NCI-H128 (cell line): Measurements from ENCODE around the gene TNNT3.

ENCODE experiments used
- DNase-seq: peaks from one replicate; lab custom pipeline; 2025; ENCODE audit not compliant: unreplicated experiment; lab: John Stamatoyannopoulos, UW

Gene TNNT3

GRCh38 chr11:1894759-1895158 is 24.7 kb upstream of the TNNT3 start:
- no peak for DNase-seq

- DNase-seq, result no peak
These were observed 23.0 kb upstream of the TNNT3 start for GRCh38 chr11:1896468-1896867.

DNA sequence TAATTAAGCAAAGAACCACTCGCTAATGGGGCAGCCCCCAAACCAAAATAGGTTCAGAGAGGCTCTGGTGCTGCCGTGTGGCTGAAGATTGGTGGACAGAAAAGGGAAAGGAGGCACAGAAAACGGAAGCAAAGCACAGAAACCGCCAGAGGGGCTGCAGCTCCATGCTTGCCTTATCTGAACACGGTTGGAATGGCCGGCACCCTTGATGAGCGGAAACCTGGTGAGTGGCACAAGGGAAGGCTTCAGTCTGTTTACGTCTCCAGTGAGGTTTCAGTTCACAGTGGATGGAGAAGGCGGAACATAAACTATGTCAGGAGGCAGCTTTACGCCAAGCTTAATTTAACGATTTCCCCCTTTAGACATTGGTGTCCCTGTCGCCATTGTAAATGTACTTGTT is 22.6 kb upstream of the TNNT3 start:
- DNase-seq, result no peak

- no peak for DNase-seq
These were observed 20.4 kb upstream of the TNNT3 start for GRCh38 chr11:1899090-1899489.

GRCh38 chr11:1899686-1900085 is 19.8 kb upstream of the TNNT3 start:
- DNase-seq, result no peak

- DNase-seq, result no peak
These were observed 13.3 kb upstream of the TNNT3 start for GRCh38 chr11:1906181-1906580.

- DNase-seq, result no peak
These were observed 12.7 kb upstream of the TNNT3 start for GRCh38 chr11:1906611-1907423.

- no peak for DNase-seq
These were observed 10.9 kb upstream of the TNNT3 start for GRCh38 chr11:1908618-1909017.

GRCh38 chr11:1909524-1909923 is 10.0 kb upstream of the TNNT3 start:
- DNase-seq, result no peak

DNA sequence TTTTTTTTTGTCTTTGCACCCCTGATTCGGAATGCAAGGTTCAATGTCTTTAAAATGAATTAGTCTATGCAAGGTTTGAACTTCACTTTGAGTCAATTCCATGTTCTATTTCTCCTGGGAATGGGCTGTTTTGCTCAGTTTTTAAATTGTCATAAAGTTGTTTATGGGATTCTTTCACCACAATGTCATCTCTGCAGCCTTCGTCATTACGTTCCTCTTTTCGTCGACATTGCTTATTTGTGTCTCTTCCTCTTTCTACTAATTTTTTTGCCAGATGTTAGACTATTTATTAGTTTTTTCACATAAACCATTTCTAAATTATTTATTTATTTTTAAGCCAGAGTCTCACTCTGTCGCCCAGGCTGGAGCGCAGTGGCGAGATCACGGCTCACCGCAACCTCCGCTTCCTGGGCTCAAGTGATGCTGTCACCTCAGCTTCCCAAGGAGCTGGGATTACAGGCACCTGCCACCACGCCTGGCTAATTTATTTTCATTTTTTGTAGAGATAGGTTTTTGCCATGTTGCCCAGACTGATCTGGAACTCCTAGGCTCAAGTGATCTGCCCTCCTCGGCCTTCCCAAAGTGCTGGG is 7.1 kb upstream of the TNNT3 start:
- DNase-seq, result no peak

GRCh38 chr11:1913271-1914060 is 6.0 kb upstream of the TNNT3 start:
- DNase-seq, result no peak

DNA sequence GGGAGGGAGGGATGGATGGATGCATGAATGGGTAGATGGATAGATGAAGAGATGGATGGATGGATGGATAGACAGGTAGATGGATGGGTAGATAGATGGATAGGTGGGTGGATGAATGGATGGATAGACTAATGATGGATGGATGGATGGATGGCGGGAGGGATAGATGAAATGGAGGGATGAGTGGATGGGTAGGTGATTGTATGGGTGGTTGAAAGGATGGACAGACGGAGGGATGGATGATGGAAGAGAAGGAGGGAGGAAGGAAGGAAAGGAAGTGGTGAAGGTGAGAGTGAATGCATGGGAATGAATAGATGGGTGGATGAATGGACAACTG is 3.7 kb upstream of the TNNT3 start:
- no peak for DNase-seq

DNA sequence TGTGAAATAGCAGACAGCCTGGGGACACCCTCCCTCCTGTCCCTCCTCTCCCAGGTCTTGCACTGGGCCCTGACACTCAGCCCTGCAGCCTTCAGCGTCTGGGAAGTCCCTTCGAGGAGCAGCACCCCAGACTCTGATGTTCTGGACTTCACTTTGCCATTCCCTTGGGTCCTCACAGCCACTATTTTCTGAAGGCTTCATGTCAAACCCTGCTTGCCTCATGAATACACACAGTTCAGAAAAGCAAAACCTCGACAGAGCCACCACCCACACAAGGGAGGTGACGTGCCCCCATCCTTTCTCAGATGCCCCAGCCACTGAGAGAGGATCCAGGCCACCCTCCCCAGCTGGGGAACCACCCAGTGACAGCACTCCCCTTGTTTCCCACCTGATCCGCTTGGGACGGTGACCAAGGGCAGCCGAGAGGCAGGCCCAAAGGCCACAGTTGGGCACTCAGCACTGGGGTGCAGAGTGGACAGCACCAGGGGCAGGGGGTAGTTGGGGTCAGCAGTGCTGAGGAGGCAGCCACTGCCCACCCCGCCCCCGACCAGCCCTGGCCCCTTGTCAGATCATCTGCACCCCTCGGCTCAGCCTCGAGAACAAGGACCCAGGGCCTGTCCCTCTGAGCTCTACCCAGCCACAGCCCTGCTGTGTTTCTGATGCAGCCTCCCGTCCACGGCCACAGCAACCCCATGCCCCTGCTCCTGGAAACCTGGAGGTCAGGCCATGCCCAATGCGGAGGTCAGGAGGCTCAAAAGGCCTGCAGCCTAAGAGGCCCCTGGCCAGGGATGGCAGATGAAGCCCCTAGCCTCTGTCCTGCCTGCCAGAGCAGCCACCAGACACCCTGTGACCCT is 3.1 kb upstream of the TNNT3 start:
- no peak for DNase-seq

DNA sequence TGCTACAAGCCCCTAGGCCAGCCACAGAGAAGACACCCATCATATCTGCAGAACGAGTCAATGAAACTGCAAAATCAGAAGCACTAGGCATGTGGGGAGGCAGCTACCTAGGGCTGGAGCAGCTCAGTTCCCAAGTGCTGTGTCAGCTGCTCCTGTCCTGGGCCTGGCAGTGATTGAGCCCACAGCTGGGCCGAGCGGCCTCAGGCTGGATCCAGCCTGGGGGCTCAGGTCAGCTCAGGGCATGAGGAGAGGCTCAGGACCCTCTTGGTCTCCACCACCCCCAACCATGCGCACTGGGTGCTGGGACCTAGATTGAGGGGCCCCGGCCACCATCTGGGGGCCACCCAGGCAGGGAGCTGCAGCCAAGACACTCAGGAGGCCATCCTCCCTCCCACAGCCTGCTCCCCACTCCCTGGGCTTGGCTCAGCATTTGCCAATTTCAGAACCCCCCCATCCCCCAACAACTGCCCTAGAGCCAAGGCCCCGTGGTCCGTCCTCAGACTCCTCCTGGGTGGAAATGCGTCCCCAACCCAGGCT is 2.4 kb upstream of the TNNT3 start:
- no peak for DNase-seq

DNA sequence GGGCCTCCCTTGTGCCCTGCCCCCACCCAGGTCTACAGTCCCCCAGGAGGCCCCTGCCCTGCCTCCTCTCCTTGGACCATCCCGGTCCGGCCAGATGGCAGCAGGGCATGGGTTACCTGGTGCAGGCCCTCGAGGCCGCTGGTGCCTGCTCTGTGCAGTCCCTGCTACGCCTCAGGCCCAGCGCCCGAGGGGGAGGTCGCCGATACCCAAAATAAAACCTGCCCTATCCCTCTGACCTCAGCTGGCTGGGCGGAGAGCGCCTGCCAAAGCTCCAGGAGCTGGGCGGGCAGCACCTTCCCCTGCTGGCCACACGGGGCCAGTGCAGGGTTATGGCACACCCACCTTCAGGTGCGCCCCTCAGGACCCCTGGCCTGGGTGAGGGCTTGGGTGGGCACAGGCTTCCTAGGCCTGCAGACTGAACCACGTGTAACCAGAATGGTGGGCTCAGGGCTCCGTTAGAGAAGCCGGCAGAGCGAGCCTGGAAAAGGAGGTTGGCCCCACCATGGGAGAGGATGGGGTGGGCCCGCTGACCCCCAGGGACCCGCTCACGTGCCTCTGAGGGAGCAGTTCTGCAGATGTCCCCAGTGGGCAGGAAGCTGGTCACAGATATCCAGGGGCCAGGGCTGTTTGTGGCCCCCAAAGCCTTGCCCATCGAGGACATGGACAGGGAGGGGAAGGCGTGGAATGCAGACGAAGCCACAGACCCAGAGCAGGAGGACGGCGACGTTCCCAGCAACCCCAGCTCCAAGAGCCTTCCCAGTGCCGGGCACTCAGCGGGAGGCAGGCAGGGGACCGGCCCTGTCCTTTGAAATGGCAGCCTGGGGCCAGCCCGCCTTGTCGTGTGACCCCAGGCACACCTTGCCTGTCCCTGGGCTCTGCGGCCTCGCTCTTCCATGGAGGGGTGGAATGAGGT is 1.7 kb upstream of the TNNT3 start:
- DNase-seq, result no peak

GRCh38 chr11:1918436-1919315 is 827 bp upstream of the TNNT3 start:
- DNase-seq, result no peak

- no peak for DNase-seq
These were observed 815 bp downstream of the TNNT3 start for GRCh38 chr11:1920128-1920908.

DNA sequence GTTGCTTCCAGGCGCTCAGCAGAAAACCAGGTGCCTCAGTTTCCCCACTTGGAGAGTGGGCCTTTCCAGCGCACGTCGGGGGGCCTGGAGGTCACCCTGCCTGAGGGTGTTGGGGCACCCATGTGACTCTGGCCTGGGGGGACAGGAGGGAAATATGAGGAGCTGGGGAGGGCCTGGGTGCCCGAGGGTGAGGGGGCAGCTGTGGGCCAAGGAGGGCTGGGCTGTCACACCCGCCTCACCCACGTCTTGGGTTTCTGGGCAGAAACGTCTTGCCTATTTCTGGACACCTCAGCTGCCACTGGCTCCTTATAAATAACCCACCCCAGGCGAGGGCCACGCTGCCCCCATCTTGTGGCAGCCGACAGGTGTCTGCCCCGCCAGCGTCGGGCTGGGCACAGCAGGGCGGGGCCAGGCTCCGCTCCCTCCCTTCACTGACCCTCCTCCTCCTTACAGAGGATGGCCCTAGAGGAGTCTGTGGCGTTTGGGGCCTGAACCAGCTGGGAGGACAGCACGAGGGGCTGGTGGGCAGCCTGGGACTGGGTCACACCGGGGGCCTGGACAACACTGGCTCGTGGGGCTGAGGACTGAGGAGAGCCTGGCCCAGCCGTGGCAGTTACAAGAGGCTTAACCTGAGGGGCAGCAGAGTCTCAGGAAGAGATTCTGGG is 1.5 kb downstream of the TNNT3 start:
- DNase-seq, result no peak
